PFSK-1 (cell line): Measurements from ENCODE around the gene MAP2K5.

Experiments
- FOXP2 ChIP-seq: optimal IDR thresholded peaks from 2 replicates; pipeline ENCODE3; 2011; ENCODE audit warnings: borderline replicate concordance, control low read depth, inconsistent platforms; ENCODE audit not compliant: insufficient read depth; ENCODE audit errors: extremely low read length, extremely low read depth
- POLR2AphosphoS5 ChIP-seq: IDR thresholded peaks from 2 replicates; pipeline ENCODE4 v1.6.1; 2012; ENCODE audit warnings: low read depth, mild to moderate bottlenecking, control low read depth, low read length, moderate library complexity
- REST ChIP-seq, 2 experiments: IDR thresholded peaks; 2 replicates each; pipeline versions ENCODE4 v1.6.1 to v1.8.0; 2011 to 2012; ENCODE audit warnings: low read depth in 2 of 2, low read length in 2 of 2, control low read depth in 1 of 2, inconsistent platforms in 1 of 2, mild to moderate bottlenecking in 1 of 2, moderate library complexity in 1 of 2; ENCODE audit not compliant: insufficient read depth in 1 of 2
- TAF1 ChIP-seq: IDR thresholded peaks from 2 replicates; pipeline ENCODE4 v1.6.1; 2012; ENCODE audit warnings: low read length, control low read depth, borderline replicate concordance; ENCODE audit not compliant: insufficient read depth

- no peak for TF ChIP-seq REST (IDR thresholded peaks at IDR 0.05; ENCODE audit: insufficient read depth in 1 of 2, low read depth in 2 of 2, low read length in 2 of 2)
- TF ChIP-seq TAF1 = no peak
- no peak for TF ChIP-seq POLR2AphosphoS5
- TF ChIP-seq FOXP2 = no peak
These were observed 19.2 kb upstream of the MAP2K5 start for GRCh38 chr15:67523330-67523729.
